ENCODE results near the gene MRTFA.

The MRTFA gene

DNA sequence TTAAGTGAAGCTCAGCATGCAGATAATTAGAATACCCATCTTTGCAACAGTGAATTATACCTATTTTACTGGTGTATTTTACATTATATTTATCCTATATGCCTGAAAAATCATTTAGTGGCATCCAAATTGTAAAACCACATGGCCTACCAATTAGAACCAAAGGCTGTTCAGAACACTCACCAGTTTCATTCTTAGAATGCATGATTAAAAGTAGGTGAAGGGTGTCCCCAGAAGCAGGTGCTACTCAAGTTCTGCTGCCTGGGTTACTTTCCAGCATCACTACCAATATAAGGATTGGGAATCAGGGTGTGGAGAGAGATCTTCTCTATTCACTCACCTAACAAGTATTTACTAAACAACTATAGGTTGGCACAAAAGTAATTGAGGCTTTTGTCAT is 162.8 kb downstream of the MRTFA start:
- FAIRE-seq (no peak), DNase-seq (ENCODE audit: insufficient read length, low spot score) (no peak)
- TF ChIP-seq CTCF (IDR thresholded peaks at IDR 0.05; ENCODE audit: insufficient read depth, missing control alignments), result no peak

- DNase-seq (ENCODE audit: insufficient read length, low spot score) (no peak), FAIRE-seq (no peak)
- no peak for TF ChIP-seq CTCF (IDR thresholded peaks at IDR 0.05; ENCODE audit: insufficient read depth, missing control alignments)
Measured at GRCh38 chr22:40472579-40472978, 163.9 kb downstream of the MRTFA start.

- DNase-seq (ENCODE audit: insufficient read length, low spot score) (no peak), FAIRE-seq (no peak)
- no peak for TF ChIP-seq CTCF (IDR thresholded peaks at IDR 0.05; ENCODE audit: insufficient read depth, missing control alignments)
Measured at GRCh38 chr22:40472051-40472450, 164.5 kb downstream of the MRTFA start.

- FAIRE-seq (no peak), DNase-seq (ENCODE audit: insufficient read length, low spot score) (no peak)
- TF ChIP-seq CTCF (IDR thresholded peaks at IDR 0.05; ENCODE audit: insufficient read depth, missing control alignments), result no peak
Measured at GRCh38 chr22:40469181-40469580, 167.3 kb downstream of the MRTFA start.

- FAIRE-seq (no peak), DNase-seq (ENCODE audit: insufficient read length, low spot score) (no peak)
- no peak for TF ChIP-seq CTCF (IDR thresholded peaks at IDR 0.05; ENCODE audit: insufficient read depth, missing control alignments)
Measured at GRCh38 chr22:40468616-40469015, 167.9 kb downstream of the MRTFA start.

DNA sequence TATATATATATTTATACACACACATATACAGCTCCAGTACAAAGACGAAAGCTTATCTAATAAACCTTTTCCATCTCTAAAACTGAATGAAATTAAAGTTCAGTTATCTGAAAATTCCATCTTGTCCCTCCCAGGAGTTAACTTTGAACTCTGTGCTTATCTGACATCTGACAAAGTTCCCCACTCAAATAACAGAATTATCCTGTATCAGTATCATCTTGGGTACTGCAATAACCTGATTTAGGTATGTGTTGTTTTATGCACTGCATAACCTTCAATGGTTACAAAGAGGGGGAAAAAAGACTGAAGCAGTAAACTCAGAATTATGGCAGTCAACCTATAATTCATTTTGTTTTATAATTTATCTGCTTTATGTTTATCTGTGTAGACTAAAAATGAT is 169.5 kb downstream of the MRTFA start:
- DNase-seq (ENCODE audit: insufficient read length, low spot score), result no peak
- no peak for TF ChIP-seq CTCF (IDR thresholded peaks at IDR 0.05; ENCODE audit: insufficient read depth, missing control alignments)
- no peak for FAIRE-seq

GRCh38 chr22:40463683-40464082 is 172.8 kb downstream of the MRTFA start:
- no peak for TF ChIP-seq CTCF (IDR thresholded peaks at IDR 0.05; ENCODE audit: insufficient read depth, missing control alignments)
- no peak for FAIRE-seq
- DNase-seq (ENCODE audit: insufficient read length, low spot score), result no peak
